Testis (tissue), 2 donors: ENCODE data around the gene KCP.

ENCODE experiments used
- POLR2A ChIP-seq: fragments of 450-650 bp; IDR thresholded peaks from one replicate; pipeline ENCODE4 v1.6.1; 2017; ENCODE audit warnings: antibody characterized with exemption, mild to moderate bottlenecking, moderate library complexity
- TF ChIP-seq, protein P1 (sequence below), 3 experiments: fragments of 450-650 bp in 2 of 3; fragments of 200-600 bp in 1 of 3; sonication (generic) in 1 of 3; IDR thresholded peaks; one replicate each; pipeline ENCODE4 v1.5.1; 2016 to 2019; ENCODE audit warnings: antibody characterized with exemption in 3 of 3, mild to moderate bottlenecking in 2 of 3, moderate library complexity in 1 of 3

DNA sequence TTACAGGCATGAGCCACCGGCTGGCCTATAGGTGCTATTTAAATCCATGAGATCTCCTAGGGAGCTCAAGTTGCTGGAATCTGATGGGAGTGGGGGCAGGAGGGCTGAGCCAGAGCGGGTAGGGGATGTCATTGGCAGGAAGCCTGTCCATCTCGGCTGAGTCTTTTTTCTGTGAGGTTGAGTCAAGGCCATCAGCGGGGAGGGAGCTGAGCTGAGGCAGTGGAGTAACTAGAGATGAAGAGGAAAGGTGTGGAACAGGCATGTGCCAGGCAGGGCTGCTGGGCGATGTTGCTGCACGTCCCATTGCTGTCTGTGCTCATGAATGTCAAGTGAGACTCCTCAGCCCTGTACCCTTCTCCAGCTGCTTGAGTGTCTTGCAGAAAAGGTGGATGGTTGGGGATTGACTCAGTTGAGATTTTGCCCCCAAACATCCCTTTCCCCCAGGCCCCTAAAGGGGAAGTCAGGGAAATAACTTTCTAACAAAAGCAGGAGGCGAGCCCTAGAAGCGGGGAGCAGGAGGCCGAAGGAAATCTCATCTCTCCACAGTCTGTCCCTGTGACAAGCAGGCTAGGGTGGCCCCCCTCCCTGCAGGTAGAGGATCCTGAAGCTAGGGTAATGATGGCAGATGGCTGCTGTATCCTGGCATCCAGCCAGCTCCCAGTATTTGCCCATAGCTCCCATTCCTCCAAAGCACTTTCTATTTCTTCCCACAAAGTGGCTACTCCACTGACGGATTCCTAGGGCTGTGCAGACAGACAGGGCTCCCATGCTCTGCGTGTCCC lies 42.5 kb downstream of the KCP start:
- TF ChIP-seq, protein P1, sequence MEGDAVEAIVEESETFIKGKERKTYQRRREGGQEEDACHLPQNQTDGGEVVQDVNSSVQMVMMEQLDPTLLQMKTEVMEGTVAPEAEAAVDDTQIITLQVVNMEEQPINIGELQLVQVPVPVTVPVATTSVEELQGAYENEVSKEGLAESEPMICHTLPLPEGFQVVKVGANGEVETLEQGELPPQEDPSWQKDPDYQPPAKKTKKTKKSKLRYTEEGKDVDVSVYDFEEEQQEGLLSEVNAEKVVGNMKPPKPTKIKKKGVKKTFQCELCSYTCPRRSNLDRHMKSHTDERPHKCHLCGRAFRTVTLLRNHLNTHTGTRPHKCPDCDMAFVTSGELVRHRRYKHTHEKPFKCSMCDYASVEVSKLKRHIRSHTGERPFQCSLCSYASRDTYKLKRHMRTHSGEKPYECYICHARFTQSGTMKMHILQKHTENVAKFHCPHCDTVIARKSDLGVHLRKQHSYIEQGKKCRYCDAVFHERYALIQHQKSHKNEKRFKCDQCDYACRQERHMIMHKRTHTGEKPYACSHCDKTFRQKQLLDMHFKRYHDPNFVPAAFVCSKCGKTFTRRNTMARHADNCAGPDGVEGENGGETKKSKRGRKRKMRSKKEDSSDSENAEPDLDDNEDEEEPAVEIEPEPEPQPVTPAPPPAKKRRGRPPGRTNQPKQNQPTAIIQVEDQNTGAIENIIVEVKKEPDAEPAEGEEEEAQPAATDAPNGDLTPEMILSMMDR (IDR thresholded peaks at IDR 0.05) = no peak
- TF ChIP-seq POLR2A = no peak
